HG03342 (cell line): ENCODE results near the gene PDZD2.
"Not testable (repeated sequence)": the region's sequence is repeated elsewhere in the genome, so short reads cannot be mapped to it uniquely, and the experiment has no call there.

Experiments
- ATAC-seq: cut with Tn5 transposase; IDR thresholded peaks from one replicate; pipeline ENCODE4 v1.9.1; 2021; ENCODE audit warnings: mild to moderate bottlenecking, moderate library complexity; ENCODE audit not compliant: unreplicated experiment

Gene PDZD2

DNA sequence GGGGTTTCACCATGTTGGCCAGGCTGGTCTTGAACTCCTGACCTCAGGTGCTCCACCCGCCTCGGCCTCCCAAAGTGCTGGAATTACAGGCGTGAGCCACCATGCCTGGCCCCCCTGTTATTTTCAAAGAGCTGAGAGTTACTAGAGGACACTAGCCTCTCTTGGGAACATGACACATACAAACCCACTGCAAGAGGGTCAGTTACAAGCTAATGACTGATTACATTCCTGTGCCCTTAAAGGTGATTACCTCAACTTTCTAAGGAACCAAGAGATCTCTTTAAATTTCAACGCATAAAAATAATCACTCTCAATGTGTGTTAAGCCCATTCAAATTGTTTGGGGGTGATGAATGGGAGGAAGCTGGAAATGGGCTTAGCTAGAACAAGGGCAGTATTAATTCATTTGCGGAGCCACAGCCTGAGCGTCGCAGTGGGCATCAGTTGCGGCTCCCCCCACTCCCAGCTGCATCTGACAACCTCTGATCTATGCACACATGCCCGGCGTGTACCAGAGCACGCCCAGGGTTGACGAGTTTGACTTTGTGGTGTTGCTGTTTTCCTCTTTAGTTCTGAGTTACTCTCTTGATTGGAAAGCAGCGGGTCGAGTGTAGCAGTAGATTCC, 388.3 kb downstream of the PDZD2 start:
- no peak for ATAC-seq

GRCh38 chr5:32027717-32028458, 389.0 kb downstream of the PDZD2 start:
- no peak for ATAC-seq

- no peak for ATAC-seq
Measured at GRCh38 chr5:32029261-32029660, 390.3 kb downstream of the PDZD2 start.

DNA sequence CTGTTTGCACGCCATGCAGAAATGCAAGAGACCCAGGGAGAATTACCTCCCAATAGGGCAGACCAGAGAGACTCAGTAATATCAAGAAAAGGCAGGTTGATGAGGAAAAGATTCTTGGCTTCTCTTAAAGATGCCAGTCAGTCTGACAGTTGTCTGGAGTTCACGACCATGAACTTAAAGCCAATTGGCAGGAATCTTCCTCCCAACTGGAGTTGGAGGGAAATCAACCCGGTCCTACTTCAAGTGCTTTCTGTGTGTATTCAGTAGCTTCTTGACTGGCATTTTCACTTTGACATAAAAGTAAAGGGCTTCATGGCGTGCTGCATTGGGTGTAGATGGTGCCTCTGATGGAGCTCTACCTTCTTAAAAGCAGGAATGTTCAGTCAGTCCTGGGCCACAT, 390.9 kb downstream of the PDZD2 start:
- no peak for ATAC-seq

GRCh38 chr5:32030222-32030621, 391.3 kb downstream of the PDZD2 start:
- ATAC-seq = no peak

GRCh38 chr5:32030686-32031085, 391.8 kb downstream of the PDZD2 start:
- no peak for ATAC-seq

- ATAC-seq = no peak
Measured at GRCh38 chr5:32031089-32031488, 392.2 kb downstream of the PDZD2 start.

DNA sequence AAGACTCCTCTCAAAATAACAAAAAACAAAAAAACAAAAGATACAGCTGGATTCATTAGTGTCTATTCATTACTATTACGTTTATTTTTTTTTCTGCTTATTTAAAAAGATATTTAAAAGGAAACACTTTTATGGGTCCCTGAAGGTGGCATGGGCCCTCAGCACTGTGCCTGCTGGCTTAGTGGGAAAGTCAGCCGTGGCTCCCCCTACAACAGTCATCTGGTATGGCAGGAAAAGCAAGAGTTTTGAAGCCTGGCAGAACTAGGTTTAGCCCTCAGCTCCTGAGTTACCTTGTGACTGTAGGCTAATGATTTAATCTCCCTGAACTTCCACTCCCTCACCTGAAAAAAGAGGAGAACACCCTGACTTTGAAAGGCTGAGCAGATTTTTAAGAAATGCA, 399.6 kb downstream of the PDZD2 start:
- no peak for ATAC-seq

GRCh38 chr5:32039133-32039532, 400.2 kb downstream of the PDZD2 start:
- ATAC-seq = not testable (repeated sequence)

- not testable (repeated sequence) for ATAC-seq
Measured at GRCh38 chr5:32039601-32040000, 400.7 kb downstream of the PDZD2 start.

GRCh38 chr5:32040181-32040695, 401.3 kb downstream of the PDZD2 start:
- ATAC-seq = not testable (repeated sequence)

DNA sequence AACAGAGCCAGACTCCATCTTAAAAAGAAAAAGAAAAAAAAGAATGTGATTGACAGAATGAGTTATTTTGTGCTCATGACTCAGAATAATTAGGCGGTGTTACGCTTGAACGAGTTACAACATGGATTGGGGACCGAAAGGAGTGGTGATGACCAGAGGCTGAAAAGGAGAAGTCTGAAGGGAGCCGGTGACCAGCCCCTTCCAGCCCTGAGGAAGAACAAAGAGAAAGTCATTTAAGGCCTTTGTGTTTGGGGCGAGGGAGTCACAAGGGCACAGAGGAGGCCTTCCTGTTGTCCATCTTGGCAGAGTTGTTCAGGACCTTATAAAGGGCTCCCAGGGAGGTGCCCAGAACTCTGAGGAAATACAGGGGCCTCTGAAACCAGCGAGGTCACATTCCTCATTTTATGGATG, 403.6 kb downstream of the PDZD2 start:
- ATAC-seq = no peak

- no peak for ATAC-seq
Measured at GRCh38 chr5:32043105-32043504, 404.2 kb downstream of the PDZD2 start.

DNA sequence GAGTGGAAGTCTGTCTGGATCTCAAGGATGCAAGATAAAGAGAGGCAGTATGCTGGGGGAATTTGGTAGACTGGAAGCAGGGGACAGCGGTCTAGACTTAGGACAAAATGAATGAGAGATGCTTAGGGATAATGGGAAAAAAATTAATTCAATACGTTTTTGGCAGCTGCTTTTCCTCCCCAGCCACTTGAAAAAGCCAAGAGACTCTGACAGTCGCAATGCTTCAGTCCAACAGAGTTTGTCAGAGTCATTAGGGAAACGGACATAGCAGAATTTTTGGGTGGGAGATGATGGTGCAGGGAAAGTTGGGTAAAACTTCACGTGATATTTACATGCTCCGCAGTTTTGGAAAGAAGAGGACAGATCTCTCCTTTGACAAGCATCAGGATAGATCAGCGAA, 405.5 kb downstream of the PDZD2 start:
- ATAC-seq = no peak

DNA sequence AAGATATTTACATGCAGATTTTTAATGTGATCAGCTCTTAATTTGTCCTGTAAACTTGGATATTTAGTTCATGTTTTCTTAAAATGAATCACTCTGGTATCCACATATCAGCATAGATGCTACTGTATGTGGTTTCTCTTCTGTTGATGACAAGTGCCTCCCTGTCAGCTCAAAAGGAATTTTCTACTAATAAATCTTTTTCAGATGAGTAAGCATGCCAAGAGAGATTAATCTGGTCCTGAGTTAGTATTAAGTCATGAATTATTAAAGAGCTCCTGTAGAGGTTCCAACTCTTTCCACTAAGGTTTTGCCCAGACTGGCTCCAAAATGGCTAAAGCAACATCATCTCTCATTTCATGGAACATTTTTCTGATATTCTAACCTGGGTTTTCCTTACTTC, 406.0 kb downstream of the PDZD2 start:
- ATAC-seq = no peak

GRCh38 chr5:32047056-32047455, 408.1 kb downstream of the PDZD2 start:
- ATAC-seq = no peak

DNA sequence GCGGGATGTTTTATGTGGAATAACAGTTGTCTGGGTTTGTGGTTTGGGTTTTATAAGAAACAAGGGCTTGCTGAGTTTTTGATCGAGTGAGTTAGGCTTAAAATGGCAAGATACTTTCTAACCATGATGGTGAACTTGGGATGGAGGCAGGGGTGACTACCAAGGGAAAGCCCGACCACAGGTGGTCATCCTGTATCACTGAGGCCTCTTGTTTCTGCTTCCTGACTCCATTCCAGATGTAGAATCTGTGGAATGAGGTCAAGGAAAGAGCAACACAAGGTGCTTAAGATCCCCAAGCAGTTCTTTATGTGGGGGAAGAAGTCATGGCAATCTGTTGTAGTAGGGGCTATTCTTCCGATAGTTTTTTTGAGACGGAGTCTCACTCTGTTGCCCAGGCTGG, 412.9 kb downstream of the PDZD2 start:
- no peak for ATAC-seq

- no peak for ATAC-seq
Measured at GRCh38 chr5:32055891-32056866, 417.2 kb downstream of the PDZD2 start.

GRCh38 chr5:32057187-32058096, 418.5 kb downstream of the PDZD2 start:
- no peak for ATAC-seq

- no peak for ATAC-seq
Measured at GRCh38 chr5:32058101-32058500, 419.2 kb downstream of the PDZD2 start.
